Liver (tissue), 3 donors: Measurements from ENCODE around the gene ITPKB.

Experiments
- EGR1 ChIP-seq, 2 donors: IDR thresholded peaks; 2 replicates each; pipeline ENCODE4 v1.6.1; 2016 to 2018; ENCODE audit warnings: antibody characterized with exemption in 2 of 2, low read depth in 2 of 2
- FOXA1 ChIP-seq: IDR thresholded peaks from 2 replicates; pipeline ENCODE4 v1.6.1; 2016; ENCODE audit warnings: antibody characterized with exemption
- GABPA ChIP-seq, 2 donors: IDR thresholded peaks in 1 of 2; conservative IDR thresholded peaks in 1 of 2; 2 replicates each; pipeline ENCODE4 v1.6.1; 2016; ENCODE audit warnings: antibody characterized with exemption in 2 of 2, mild to moderate bottlenecking in 1 of 2, moderate library complexity in 1 of 2
- HNF4G ChIP-seq: IDR thresholded peaks from 2 replicates; pipeline ENCODE4 v1.6.1; 2016; ENCODE audit warnings: antibody characterized with exemption
- RAD21 ChIP-seq, 2 donors: IDR thresholded peaks; 2 replicates each; pipeline ENCODE4 v1.6.1; 2016; ENCODE audit warnings: antibody characterized with exemption in 2 of 2, mild to moderate bottlenecking in 2 of 2
- RXRA ChIP-seq, 2 donors: IDR thresholded peaks; 2 replicates each; pipeline ENCODE4 v1.6.1; 2017 to 2018; ENCODE audit warnings: antibody characterized with exemption in 2 of 2, mild to moderate bottlenecking in 1 of 2
- SP1 ChIP-seq: IDR thresholded peaks from 2 replicates; pipeline ENCODE4 v1.6.1; 2018; ENCODE audit warnings: antibody characterized with exemption, mild to moderate bottlenecking
- TAF1 ChIP-seq: conservative IDR thresholded peaks from 2 replicates; pipeline ENCODE4 v1.6.1; 2016; ENCODE audit warnings: antibody characterized with exemption, mild to moderate bottlenecking
- TF ChIP-seq, protein P1 (sequence below): fragments of 150-350 bp; IDR thresholded peaks from 2 replicates; pipeline ENCODE4 v1.5.1; 2017; ENCODE audit warnings: improper control_type of control experiment, low read depth, low read length; ENCODE audit not compliant: missing input control
- TF ChIP-seq, protein P2 (sequence below): IDR thresholded peaks from 2 replicates; pipeline ENCODE4 v1.6.1; 2016; ENCODE audit warnings: antibody characterized with exemption, mild to moderate bottlenecking
- TF ChIP-seq, protein P3 (sequence below): IDR thresholded peaks from 2 replicates; pipeline ENCODE4 v1.6.1; 2016; ENCODE audit warnings: antibody characterized with exemption
- TF ChIP-seq, protein P4 (sequence below): IDR thresholded peaks from 2 replicates; pipeline ENCODE4 v1.6.1; 2016; ENCODE audit warnings: antibody characterized with exemption
- donor health status: healthy.
- donor health status: healthy.

DNA sequence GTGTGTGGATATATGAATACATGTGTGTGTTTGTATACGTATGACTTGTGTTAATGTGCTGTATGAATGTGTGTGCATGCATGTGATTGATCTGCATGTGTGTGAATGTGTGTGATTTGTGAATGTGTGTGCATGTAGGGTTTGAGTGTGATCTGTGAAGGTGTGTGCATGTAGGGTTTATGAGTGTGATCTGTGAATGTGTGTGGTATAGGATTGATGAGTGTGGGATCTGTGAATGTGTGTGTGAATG is 102.3 kb downstream of the ITPKB start:
- TF ChIP-seq, protein P1, sequence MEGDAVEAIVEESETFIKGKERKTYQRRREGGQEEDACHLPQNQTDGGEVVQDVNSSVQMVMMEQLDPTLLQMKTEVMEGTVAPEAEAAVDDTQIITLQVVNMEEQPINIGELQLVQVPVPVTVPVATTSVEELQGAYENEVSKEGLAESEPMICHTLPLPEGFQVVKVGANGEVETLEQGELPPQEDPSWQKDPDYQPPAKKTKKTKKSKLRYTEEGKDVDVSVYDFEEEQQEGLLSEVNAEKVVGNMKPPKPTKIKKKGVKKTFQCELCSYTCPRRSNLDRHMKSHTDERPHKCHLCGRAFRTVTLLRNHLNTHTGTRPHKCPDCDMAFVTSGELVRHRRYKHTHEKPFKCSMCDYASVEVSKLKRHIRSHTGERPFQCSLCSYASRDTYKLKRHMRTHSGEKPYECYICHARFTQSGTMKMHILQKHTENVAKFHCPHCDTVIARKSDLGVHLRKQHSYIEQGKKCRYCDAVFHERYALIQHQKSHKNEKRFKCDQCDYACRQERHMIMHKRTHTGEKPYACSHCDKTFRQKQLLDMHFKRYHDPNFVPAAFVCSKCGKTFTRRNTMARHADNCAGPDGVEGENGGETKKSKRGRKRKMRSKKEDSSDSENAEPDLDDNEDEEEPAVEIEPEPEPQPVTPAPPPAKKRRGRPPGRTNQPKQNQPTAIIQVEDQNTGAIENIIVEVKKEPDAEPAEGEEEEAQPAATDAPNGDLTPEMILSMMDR = no peak
- TF ChIP-seq RXRA (IDR thresholded peaks at IDR 0.05) (no peak), TAF1 (no peak), SP1 (no peak), RAD21 (IDR thresholded peaks at IDR 0.05) (no peak), GABPA (IDR thresholded peaks at IDR 0.05 in 1 of 2, conservative IDR thresholded peaks at IDR 0.05 in 1 of 2) (no peak), EGR1 (IDR thresholded peaks at IDR 0.05; ENCODE audit: low read depth in 2 of 2) (no peak), HNF4G (no peak), FOXA1 (no peak)
- TF ChIP-seq, protein P2, sequence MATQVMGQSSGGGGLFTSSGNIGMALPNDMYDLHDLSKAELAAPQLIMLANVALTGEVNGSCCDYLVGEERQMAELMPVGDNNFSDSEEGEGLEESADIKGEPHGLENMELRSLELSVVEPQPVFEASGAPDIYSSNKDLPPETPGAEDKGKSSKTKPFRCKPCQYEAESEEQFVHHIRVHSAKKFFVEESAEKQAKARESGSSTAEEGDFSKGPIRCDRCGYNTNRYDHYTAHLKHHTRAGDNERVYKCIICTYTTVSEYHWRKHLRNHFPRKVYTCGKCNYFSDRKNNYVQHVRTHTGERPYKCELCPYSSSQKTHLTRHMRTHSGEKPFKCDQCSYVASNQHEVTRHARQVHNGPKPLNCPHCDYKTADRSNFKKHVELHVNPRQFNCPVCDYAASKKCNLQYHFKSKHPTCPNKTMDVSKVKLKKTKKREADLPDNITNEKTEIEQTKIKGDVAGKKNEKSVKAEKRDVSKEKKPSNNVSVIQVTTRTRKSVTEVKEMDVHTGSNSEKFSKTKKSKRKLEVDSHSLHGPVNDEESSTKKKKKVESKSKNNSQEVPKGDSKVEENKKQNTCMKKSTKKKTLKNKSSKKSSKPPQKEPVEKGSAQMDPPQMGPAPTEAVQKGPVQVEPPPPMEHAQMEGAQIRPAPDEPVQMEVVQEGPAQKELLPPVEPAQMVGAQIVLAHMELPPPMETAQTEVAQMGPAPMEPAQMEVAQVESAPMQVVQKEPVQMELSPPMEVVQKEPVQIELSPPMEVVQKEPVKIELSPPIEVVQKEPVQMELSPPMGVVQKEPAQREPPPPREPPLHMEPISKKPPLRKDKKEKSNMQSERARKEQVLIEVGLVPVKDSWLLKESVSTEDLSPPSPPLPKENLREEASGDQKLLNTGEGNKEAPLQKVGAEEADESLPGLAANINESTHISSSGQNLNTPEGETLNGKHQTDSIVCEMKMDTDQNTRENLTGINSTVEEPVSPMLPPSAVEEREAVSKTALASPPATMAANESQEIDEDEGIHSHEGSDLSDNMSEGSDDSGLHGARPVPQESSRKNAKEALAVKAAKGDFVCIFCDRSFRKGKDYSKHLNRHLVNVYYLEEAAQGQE = no peak
- TF ChIP-seq, protein P3, sequence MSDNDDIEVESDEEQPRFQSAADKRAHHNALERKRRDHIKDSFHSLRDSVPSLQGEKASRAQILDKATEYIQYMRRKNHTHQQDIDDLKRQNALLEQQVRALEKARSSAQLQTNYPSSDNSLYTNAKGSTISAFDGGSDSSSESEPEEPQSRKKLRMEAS = no peak
- TF ChIP-seq, protein P4, sequence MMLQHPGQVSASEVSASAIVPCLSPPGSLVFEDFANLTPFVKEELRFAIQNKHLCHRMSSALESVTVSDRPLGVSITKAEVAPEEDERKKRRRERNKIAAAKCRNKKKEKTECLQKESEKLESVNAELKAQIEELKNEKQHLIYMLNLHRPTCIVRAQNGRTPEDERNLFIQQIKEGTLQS = no peak
